Kidney (tissue), 14 donors: ENCODE results near the gene MTA3. TPM values are rescaled to one million over a fixed set of nuclear protein-coding genes. Genes with fewer than 3 reads are reported as not detected.

Experiments
- DNase-seq, 5 donors: peaks; one replicate each; pipeline ENCODE4 v3.0.0-alpha.2; 2013 to 2020
- FAIRE-seq: peaks from 2 replicates; lab custom pipeline; 2012; peaks lifted over from hg19 to GRCh38; lab: Jason Lieb, UNC
- H3K27ac ChIP-seq, 2 donors: one replicate each; pipeline ENCODE4 v1.7.0; 2013; ENCODE audit warnings: low read depth in 2 of 2, low read length in 2 of 2, inconsistent platforms in 1 of 2
- H3K27me3 ChIP-seq: one replicate; pipeline ENCODE4 v1.7.1; 2013; ENCODE audit warnings: low read length, inconsistent platforms; ENCODE audit not compliant: control insufficient read depth, insufficient read depth
- H3K36me3 ChIP-seq, 3 donors: one replicate each; pipeline versions ENCODE4 v1.7.0 to v1.7.1; 2013; ENCODE audit warnings: low read length in 3 of 3, control low read depth in 1 of 3, inconsistent platforms in 1 of 3; ENCODE audit not compliant: insufficient read depth in 3 of 3, control insufficient read depth in 2 of 3
- H3K4me1 ChIP-seq, 3 donors: one replicate each; pipeline versions ENCODE4 v1.7.0 to v1.7.1; 2013; ENCODE audit warnings: low read length in 3 of 3, inconsistent platforms in 1 of 3, low read depth in 1 of 3; ENCODE audit not compliant: control insufficient read depth in 2 of 3, insufficient read depth in 2 of 3
- H3K4me3 ChIP-seq, 3 donors: one replicate each; pipeline versions ENCODE4 v1.7.0 to v1.8.1; 2013; ENCODE audit warnings: low read length in 3 of 3, control low read depth in 1 of 3, inconsistent platforms in 1 of 3
- H3K9ac ChIP-seq, 3 donors: one replicate each; pipeline versions ENCODE4 v1.7.0 to v1.7.1; 2013; ENCODE audit warnings: low read length in 3 of 3, control low read depth in 1 of 3, inconsistent platforms in 1 of 3
- H3K9me3 ChIP-seq, 3 donors: one replicate each; pipeline versions ENCODE4 v1.7.0 to v1.7.1; 2013; ENCODE audit warnings: low read length in 3 of 3, control low read depth in 1 of 3, inconsistent platforms in 1 of 3; ENCODE audit not compliant: control insufficient read depth in 2 of 3, insufficient read depth in 1 of 3
- intact Hi-C: fragments of 100-400 bp; cut with DNase I; formaldehyde crosslinking; loops from one replicate; pipeline ENCODE4 v1.11.1; 2022
- polyA plus RNA-seq: library from polyadenylated mRNA; stranded (reverse); fragments of 350-450 nt; fragmentation: Illumina TruSeq; extraction: RNeasy Lipid Tissue Mini Kit (QIAGEN cat#74804); gene quantifications from one replicate; pipeline ENCODE4 v1.2.3, GENCODE V29; 2014; ENCODE audit warnings: low read depth, low replicate concordance; ENCODE audit not compliant: insufficient read depth
- total RNA-seq: library from RNA; stranded (reverse); fragmentation: NEBNext Ultra II Directional; extraction: Animal tissue kit (Norgen Biotek cat#: 25700); gene quantifications from one replicate; pipeline ENCODE4 v1.2.1, GENCODE V29; 2021
- TF ChIP-seq, protein P1 (sequence below): IDR thresholded peaks from 3 replicates; pipeline ENCODE4 v1.5.1; 2012; ENCODE audit warnings: mild to moderate bottlenecking, moderate library complexity, borderline replicate concordance; ENCODE audit not compliant: insufficient read depth; ENCODE audit errors: extremely low read depth
- donor health status: control.
- donor health status: control.
- donor health status: control.
- donor health status: control.
- donor health status: control.
- donor health status: DM: yes; HTN: yes; CAD: no.
- donor health status: Normal renal cell carcinoma (clear cell type).

Gene MTA3
- total and polyA plus RNA-seq, 2 donors from 2014 or later: 27.7 to 35.2 TPM

DNA sequence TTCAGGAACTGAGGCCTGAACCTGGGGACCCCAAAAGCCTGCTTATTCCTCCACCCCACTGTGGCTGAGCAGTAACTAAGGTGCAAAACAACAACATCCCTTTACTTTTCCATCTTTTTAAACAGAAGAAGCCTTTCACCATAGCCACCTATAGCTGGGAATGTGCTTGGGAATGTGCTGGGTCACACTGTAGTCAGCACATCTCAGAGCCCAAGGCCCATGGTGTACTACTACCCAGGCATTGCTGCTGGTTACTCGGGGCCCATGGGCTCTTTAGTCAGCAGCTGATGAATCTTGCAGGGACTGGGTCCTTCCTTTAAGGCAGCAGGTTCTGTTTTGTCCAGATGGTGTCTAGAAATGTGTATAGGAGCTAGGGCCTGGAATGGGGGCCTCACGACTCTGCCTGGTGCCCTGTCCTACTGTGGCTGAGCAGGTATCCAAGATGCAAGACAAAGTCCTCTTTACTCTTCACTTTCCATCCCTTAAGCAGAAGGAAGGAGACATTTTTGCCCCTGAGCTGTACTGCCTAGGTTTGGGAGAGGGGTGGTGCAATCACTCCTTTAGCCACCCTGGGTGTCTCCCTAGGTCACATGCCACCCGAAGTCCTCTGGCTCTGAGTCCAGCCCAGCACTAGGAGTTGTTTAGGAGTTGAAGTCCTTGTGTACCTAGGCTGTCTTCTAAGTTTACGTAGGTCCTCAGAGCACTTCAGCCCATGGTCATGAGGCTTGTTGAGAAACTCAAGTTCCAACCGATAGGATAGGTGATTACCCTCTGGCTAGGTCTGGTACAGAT lies 125.5 kb downstream of the MTA3 start:
- H3K27me3 ChIP-seq: no peaks in the 10 kb centered on the region
- intact Hi-C loops: no loop called here
- no peak for DNase-seq
- no peak overlapping the region for H3K9ac ChIP-seq
- H3K9me3 ChIP-seq: no peaks in the 10 kb centered on the region
- no peaks in the 10 kb centered on the region for H3K36me3 ChIP-seq
- no peak overlapping the region for H3K4me3 ChIP-seq
- TF ChIP-seq, protein P1, sequence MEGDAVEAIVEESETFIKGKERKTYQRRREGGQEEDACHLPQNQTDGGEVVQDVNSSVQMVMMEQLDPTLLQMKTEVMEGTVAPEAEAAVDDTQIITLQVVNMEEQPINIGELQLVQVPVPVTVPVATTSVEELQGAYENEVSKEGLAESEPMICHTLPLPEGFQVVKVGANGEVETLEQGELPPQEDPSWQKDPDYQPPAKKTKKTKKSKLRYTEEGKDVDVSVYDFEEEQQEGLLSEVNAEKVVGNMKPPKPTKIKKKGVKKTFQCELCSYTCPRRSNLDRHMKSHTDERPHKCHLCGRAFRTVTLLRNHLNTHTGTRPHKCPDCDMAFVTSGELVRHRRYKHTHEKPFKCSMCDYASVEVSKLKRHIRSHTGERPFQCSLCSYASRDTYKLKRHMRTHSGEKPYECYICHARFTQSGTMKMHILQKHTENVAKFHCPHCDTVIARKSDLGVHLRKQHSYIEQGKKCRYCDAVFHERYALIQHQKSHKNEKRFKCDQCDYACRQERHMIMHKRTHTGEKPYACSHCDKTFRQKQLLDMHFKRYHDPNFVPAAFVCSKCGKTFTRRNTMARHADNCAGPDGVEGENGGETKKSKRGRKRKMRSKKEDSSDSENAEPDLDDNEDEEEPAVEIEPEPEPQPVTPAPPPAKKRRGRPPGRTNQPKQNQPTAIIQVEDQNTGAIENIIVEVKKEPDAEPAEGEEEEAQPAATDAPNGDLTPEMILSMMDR: no peak
- no peak overlapping the region for H3K27ac ChIP-seq
- FAIRE-seq: no peak
- H3K4me1 ChIP-seq: no peaks in the 10 kb centered on the region

DNA sequence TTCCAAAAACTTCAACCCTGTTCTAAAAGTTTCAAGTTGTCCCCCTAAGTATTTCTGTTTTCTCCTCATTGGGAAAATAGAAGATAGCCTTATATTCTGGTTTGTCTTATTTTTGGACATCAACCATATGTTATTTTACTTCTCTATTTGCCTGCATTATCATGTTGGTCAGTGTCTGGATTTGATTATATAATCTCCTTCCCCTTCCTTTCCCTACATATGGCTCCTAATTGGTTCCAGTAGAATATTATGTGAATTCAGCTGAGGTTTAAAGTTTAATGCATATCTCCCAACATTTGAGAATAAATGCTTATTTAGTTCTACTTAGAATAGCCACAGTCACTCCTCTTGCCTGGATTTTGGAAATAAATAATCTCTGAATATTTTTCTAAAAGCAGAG lies 128.6 kb downstream of the MTA3 start:
- Histone ChIP-seq H3K9ac (no peak overlapping the region), H3K27ac (no peak overlapping the region), H3K4me3 (no peak overlapping the region), H3K27me3 (no peaks in the 10 kb centered on the region), H3K9me3 (no peaks in the 10 kb centered on the region), H3K36me3 (no peaks in the 10 kb centered on the region), H3K4me1 (no peaks in the 10 kb centered on the region)
- no peak for DNase-seq
- TF ChIP-seq, protein P1: no peak
- intact Hi-C loops: no loop called here
- FAIRE-seq: no peak

DNA sequence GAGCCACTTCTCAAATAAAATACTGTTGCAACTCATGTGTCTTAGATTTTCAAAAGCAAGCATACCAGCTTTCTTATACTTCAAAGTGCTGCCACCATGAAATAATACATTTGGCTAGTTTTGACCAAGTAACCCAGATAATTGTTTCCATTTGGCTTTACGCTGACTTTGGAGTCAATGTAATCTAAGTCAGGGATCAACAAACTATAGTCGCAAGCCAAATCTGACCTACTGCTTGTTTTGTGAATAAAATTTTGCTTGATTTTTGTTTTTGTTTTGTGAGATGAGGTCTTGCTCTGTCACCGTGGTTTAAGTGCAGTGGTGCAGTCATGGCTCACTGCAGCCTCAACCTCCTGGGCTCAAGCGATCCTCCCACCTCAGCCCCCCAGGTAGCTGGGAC lies 130.5 kb downstream of the MTA3 start:
- Histone ChIP-seq H3K27ac (no peak overlapping the region), H3K9me3 (no peaks in the 10 kb centered on the region), H3K4me3 (no peak overlapping the region), H3K4me1 (no peaks in the 10 kb centered on the region), H3K27me3 (no peaks in the 10 kb centered on the region), H3K9ac (no peak overlapping the region), H3K36me3 (peaks cover 0 to 2% (median 0%) of the 10 kb centered on the region in 3 donors)
- intact Hi-C loops: no loop called here
- FAIRE-seq (no peak), DNase-seq (peak in 1 of 5 donors; percentile 5)
- TF ChIP-seq, protein P1: no peak
